NCI-H1105 treated with DMSO at 0.1 percent for 48 hours (cell line): ENCODE measurements around the gene CTSE.

Experiments used
- DNase-seq: peaks from one replicate; lab custom pipeline; 2025; lab: John Stamatoyannopoulos, UW

The CTSE gene

GRCh38 chr1:205971082-205971481 lies 52.6 kb downstream of the CTSE start:
- no peak for DNase-seq

GRCh38 chr1:205970486-205970885 lies 53.2 kb downstream of the CTSE start:
- DNase-seq: no peak

GRCh38 chr1:205969229-205969628 lies 54.5 kb downstream of the CTSE start:
- DNase-seq: no peak

- DNase-seq: peak; percentile 33
Observed at GRCh38 chr1:205967554-205968335, 56.0 kb downstream of the CTSE start.

DNA sequence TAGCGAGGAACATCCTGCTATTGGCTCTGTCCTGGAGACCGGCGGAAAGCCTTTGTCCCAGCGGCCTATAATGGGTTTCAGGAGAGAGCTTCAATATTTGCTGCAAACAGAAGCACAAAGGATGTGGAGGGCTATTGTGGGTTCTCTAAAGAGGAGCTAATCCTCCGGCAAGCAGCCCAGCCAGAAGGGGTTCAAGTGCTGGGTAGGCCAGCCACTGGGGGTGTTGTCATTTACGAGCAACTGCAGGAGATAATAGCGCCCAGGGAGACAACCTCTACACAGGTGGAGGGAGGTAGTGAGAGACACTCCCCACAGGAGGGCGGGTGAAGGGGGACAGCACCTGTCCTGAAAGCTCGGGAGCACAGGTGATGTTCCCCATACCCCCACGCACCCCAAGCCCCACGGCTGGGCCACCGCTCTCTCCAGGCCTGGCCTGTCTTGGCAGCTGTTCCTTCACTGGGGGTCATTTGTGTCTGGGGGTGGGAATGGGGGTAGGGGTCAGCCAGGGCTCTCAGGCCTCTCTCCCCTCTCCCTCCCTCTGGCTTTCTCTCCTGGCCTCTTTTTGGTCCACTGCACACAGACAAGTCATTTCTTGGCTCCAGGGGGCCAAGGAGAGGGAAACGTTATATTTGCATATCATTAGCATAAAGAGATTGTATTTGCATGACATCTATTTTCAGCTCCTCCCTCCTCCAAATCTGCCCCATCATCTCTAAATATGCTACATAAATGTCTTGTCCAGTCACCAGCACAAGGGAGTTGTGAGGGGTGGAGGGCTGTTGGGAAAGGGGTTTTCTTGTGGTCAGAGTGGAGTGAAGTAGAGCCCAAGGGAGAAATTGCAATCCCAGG lies 58.4 kb downstream of the CTSE start:
- DNase-seq: peak; percentile 41

DNA sequence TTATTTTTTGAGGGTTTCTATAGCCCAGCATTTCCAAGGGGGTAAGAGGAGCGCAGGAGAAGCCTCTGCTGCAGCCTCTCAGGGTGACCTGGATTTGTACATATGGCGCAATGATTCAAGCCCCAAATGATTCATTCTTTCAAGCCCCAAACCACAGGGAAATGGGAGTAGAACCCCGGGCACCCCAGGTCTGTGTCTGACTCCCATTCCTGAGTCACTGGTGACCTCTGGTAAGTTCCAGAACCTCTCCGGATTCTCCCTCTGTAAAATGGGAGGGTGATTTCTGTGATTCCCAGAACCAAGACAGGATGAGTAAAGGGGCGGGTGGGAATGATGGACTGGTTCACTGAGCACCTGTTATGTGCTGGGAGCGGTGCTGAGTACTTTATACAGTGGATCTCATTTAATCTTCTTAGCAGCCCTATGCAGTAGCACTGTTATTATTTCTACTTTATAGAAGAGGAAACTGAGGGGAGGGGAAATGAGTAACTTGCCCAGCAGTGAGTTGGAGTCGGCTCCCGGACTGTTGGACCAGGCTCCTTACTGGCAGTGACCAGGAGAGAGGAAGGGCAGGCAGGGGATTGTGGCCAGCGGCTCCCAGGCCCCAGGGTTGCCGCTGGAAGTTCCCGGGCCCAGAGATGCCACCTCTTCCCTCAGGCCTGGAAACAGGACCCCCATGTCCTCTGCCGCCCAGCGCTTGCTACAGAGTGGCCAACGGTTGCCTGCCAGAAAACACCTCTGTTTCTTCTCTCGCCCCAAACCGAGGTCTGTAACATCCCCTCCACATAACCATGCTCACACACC lies 60.1 kb downstream of the CTSE start:
- DNase-seq: no peak

DNA sequence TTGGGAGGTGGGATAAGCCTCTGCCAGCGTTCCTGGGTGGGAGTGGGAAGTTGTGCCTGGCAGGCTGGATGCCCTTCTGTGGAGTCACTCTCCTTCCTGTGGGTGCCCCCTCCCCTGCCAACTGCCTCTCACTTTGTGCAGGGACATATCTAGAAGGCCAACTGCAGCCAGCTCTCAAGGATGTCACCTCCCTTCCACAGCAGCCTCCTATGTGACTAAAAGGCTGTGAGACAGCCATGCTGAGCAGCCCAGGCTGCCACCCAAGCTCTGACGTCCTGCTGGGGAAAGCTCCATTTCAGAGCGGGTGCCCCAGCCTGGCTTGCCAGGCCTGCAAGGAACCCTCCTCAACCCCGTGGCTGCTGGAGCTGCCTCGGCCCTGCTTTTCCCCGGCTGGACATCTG lies 60.9 kb downstream of the CTSE start:
- DNase-seq: no peak

DNA sequence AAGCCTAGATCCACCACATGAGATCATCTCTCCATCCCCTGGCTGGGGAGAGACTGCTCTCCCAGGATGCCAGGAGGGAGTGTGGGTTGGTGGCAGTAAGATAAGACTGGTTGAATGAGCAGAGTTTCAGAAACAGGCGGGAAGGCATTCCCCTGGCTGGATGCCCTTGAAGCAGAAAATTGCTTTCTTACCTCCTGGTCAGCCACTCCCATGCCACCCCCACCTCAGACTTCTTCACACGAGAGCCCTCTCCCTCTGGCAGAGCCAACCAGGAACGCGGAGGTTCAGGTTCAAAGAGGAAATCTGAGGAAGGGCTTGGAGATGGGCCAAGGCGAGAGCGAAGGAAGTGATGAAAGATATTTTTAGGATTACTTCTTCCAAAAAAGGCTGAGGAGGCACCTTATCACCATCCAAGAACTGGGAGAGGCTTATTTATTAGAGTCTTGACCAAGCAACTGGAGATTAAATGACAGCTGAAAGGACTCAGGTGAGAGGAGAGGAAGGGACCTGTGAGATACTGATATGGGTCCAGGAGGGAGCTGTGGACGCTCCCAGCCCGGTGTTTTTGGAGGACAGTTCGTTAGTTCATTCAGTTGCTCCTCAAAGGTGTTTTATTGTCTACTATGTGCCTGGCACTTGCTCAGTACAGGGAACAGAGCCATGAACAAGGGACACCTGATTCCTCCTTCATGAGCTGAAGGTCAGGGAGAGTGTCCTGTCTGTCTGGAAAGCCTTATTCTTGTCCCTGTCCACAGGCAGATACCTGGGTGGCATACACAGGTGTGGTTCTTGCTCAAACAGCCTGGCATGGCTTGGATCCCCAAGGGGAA lies 61.5 kb downstream of the CTSE start:
- no peak for DNase-seq

DNA sequence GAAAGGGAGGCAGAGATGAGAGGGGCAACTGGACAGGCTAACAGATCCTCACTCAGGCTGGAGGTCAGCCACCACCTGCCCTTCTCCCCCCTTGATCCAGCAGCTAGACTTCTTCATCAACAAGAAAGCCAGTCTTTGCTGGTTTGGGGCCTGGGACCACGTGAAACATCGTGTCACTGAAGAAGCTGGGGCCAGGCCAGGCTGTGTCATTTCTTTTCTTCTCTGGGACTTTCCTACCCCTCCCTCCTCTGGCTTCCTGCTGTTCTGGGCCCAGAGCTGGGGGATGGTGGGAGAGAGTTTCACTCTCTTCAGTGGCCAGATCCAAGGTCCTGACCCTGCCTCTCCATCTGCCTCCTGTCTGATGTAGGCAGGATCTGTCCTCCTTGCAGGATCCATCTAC lies 62.3 kb downstream of the CTSE start:
- DNase-seq: no peak

DNA sequence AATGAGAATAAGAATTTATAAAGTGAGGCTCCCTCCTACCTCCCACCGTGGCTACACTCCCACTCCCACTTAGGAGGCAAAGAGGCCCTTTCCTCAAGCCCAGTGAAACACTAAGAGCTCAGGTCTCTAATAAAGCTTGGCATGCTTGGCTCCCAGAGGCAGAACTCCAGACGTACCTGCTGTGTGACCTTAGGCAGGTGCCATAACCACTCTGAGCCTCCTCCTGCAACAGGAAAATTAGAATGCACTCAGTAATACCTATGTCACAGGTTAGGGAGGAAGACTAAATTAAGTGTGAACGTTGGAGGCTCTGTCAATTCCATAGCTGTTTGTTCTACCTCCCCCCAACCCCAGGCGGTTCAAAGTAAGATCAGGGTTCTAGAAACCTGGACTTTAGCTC lies 63.9 kb downstream of the CTSE start:
- DNase-seq: no peak
